Activated T-cell treated with anti-CD3 and anti-CD28 coated beads for 4 hours (primary cell): ENCODE measurements around the gene GET4.

Source experiments
- DNase-seq: peaks from one replicate; pipeline ENCODE4 v3.0.0-alpha.2; 2020

Gene GET4

GRCh38 chr7:901388-902154 is 25.2 kb downstream of the GET4 start:
- no peak for DNase-seq

DNA sequence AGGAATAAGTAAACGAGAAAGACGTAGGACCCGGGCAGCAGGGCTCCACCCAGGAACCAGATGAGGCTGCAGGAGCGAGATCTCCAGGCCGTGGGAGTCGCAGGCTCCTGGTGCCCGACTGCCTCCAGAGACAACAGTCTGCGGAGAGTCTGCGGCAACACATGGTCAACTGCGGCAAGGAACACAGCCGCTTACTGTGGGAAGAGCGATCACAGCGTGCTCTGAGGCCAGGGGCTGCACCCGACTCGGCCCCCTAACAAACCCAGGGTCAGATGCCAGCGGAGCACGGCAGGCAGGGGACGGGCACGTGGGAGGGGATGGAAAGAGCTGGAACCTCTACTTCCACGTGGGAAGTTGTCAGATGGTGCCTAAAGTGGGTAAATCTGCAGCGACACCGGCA is 26.6 kb downstream of the GET4 start:
- DNase-seq: no peak

DNA sequence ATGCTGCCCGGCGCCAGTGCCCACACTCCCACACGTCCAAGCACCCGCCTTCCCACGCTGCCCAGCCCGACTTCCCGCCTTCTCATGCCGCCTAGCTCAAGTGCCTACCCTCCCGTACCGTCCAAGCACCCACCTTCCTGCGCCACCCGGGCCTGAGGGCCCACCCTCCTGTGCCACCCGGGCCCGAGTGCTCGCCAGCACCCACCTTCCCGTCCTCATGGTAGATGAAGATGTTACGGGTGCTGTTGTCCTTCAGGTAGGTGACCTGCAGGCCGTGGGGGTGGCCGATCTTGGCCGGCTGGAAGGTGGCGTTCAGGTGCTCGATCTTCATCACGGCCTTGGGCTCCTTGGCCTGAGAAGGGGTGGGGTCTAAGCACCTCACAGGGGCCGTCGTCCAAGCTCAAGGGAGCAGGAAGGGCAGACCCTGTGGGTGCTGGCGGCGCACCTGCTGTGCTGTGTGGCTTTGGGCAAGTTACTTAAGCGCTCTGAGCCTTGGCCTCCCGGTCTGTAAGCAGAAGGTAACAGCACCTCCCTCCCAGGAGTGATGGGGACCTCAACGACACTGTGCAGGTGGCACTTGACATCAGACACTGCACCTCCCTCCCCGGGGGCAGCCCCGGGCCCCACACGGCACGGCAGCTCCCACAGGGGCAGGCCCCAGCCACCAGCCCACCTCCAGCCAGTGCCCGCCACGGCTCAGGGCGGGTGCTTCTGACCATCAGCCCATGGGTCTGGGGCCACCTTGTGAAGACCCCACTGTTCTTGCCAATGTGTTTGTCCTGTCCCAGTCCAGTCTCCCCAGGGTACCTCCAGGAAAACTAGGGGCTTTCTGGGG is 27.8 kb downstream of the GET4 start:
- DNase-seq: no peak

DNA sequence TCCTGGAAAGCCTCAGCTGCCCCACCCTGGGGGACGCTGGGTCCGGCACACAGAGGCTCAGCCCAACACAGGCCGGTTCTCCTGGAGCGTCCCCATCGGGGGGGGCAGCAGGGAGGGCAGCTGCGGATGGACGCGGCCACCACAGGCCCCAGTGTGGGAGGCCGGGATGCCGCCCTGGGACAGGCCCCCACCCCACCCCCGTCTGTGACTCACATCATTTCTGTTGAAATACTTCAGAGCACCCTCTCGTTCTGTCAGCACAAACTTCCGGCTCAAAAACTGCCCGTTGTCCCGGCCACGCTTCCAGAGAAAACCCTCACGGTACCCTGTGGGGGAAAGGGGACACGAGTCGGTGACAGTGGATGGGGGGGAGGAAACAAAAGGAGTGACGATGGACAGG is 28.5 kb downstream of the GET4 start:
- DNase-seq: no peak

DNA sequence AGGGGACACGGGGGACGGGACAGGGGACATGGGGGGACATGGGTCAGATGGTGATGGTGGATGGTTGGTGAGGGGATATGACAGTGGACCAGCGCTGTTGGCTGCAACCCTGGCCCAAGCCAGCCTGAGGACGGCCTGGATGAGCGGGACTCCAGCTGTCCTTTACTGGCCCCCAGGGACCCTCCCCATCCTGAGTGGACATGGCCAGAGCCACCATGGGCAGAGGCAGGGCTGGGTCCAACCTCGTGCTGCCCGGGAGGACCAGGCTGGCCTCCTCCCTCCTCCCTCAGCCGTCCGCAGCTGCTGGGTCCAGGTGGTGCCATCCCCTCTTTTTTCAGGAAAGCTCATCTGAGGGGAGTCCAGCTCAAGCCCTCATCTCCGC is 30.4 kb downstream of the GET4 start:
- DNase-seq: no peak

DNA sequence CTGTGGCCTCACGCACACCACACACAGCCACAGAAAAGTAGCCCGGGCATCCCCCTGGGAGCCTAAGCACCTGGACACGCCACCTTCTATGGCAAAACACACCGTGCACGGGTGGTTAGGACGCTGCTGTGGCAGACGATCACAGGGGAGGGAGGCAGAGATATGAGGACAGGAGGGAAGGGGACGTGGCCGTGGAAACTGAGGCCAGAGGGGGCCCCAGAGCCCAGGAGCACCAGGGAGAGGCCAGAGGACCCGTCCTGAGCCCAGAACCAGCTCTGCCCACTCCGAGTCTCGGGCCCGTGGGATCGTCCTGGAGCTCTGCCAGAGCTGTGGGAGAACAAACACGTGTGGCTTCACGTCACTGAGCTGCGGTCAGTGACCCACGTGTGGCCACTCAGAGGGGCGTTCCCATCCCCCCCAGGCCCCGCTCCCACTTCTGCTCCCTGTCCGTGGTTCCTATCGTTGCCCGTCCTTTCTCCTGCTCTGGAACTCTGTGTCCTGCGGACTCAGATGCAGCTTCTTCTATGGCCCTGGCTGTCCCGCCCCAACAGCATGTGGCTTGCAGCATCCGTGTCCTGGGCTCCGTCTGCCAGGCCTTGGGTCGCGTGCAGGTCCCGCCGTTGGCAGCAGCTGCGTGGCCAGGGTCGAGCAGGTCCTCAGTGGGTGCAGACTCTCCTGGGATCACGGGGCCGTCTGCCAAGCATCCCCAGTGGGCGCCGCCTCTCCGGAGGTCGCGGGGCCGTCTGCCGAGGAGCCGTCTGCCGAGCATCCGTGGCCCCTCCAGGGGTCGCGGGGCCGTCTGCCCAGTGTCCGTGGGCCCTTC is 31.0 kb downstream of the GET4 start:
- no peak for DNase-seq

- DNase-seq: no peak
Measured at GRCh38 chr7:908159-908581, 31.8 kb downstream of the GET4 start.

DNA sequence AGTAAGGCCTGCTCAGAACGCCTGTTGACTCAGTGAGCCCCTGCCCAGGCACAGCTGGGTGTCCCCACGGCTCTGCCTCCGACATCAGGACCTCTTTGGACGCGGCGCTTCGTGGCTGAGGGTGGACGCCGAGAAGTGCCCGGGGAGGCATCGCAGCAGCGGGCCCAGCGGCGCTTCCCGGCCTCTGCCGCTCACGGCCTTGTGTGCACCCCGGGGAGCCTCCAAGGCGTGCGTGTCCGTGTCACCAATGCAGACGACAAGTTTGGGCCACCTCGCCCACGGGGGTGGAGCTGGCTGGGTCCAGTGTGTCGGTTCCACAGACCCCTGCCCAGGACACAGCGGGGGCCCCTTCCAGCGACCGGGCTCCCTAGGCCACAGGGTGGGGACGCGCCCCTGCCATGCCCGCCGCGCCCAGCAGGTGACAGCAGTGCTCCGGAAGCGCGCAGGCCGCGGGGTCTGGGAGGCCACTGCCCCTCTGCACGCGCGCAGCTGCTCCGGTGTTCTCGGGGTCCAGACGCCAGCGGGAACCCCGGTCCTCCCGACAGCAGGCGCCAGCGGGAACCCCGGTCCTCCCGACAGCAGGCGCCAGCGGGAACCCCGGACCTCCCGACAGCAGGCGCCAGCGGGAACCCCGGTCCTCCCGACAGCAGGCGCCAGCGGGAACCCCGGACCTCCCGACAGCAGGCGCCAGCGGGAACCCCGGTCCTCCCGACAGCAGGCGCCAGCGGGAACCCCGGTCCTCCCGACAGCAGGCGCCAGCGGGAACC is 32.4 kb downstream of the GET4 start:
- DNase-seq: peak; percentile 33

GRCh38 chr7:909358-910329 is 33.3 kb downstream of the GET4 start:
- DNase-seq: no peak

DNA sequence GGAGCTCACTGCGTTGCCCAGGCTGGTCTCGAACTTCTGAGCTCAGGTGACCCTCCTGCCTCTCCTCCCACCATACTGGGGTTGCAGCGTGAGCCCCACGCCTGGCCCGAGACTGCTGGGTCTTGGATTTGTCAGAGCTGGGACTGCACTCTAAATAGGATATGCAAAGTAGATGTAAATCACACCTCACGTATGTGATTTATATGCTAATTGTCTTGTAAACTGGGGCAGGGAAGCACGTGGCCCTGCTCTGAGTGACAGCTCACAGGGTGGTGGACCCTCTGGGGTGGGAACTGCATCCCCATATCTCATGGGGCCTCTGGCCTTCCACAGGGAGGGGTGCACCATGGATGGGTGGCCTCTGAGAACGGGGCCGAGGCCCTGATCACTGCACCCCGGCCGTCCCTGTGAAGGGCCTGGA is 34.1 kb downstream of the GET4 start:
- DNase-seq: no peak

- DNase-seq: no peak
Measured at GRCh38 chr7:910931-911431, 34.6 kb downstream of the GET4 start.

- DNase-seq: no peak
Measured at GRCh38 chr7:911791-912480, 35.6 kb downstream of the GET4 start.

DNA sequence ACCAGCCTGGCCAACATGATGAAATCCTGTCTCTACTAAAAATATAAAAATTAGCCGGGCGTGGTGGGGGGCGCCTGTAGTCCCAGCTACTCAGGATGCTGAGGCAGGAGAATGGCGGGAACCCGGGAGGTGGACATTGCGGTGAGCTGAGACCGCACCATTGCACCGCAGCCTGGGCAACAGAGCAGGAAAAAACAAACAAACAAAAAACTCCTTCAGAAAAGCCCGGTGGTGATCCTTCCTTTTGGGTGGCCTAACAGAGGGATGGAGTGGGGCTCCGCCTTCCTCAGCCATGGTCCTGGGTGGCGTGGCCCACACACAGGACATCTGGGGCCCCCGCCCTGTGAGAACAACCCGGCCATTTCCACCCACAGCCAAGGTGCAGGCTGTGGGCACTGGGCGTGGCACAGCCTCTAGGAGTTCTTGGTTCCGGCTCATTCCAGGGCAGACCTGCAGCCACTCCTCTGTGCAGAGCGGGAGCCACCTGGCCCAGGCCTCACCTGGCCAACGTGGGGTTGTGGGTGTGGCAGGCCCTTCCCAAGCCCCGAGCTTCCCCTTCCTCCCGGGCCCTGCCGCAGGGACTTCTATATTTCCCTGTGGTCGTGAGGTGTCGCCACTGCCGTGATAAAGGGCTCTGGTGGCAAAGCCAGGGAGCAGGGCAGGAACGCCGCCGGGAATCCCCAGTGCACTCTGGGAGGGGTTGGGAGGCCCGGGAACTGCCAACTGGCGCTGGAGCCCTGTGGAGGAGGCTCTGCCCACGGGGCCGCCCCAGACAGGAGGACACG is 37.6 kb downstream of the GET4 start:
- DNase-seq: no peak

GRCh38 chr7:914521-915194 is 38.3 kb downstream of the GET4 start:
- DNase-seq: no peak

GRCh38 chr7:915291-916218 is 39.2 kb downstream of the GET4 start:
- DNase-seq: no peak

DNA sequence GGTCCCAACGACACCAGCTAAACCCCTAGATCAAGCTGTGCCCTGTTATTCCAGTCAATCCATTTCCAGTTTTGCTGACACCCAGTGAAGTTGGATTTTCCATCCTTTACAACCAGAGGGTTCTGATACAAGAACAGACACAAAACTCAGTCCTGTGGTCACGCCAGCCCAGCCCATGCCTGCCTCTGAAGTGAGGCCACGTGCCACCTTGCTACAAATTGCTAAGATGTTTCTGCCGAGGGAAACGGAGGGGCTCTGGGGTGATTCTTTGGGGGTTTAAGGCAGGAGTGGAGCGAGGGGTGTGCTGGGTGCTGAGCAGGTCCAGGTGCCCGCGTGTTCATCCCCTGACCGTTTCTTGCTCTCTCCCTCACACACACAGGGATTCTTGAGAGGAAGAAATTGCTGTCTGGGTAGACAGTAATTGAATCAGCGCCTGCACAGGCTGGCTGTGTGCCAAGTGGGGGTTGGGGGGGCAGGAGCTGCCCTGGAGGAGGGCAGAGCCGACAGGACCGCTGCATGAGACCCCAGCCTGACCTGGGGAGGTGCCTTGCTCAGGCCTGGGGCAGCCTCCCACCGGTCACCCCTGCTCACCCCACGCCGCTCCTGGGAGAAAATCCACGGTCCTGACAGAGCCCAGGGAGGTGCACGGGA is 40.1 kb downstream of the GET4 start:
- no peak for DNase-seq
